IMR-90 (cell line): ENCODE measurements around the gene ZMIZ1.

ENCODE experiments used
- CTCF ChIP-seq: conservative IDR thresholded peaks from 2 replicates; pipeline ENCODE4 v1.5.1; 2012; ENCODE audit warnings: mild to moderate bottlenecking, low read depth, low read length, improper control_type of control experiment
- FOS ChIP-seq: fragments of 150-350 bp; IDR thresholded peaks from 2 replicates; pipeline ENCODE4 v1.6.1; 2016; ENCODE audit warnings: low read depth, low read length
- MAFK ChIP-seq: IDR thresholded peaks from 2 replicates; pipeline ENCODE4 v1.6.1; 2012; ENCODE audit warnings: low read depth, low read length, improper control_type of control experiment
- MXI1 ChIP-seq: IDR thresholded peaks from 2 replicates; pipeline ENCODE4 v1.6.1; 2012; ENCODE audit warnings: low read depth, mild to moderate bottlenecking, low read length, moderate library complexity, borderline replicate concordance
- NFE2L2 ChIP-seq: fragments of 150-350 bp; IDR thresholded peaks from 2 replicates; pipeline ENCODE4 v1.6.1; 2016; ENCODE audit warnings: low read depth, mild to moderate bottlenecking, low read length
- POLR2A ChIP-seq: IDR thresholded peaks from 2 replicates; pipeline ENCODE4 v1.6.1; 2012; ENCODE audit warnings: mild to moderate bottlenecking, low read depth, low read length
- RAD21 ChIP-seq: IDR thresholded peaks from 2 replicates; pipeline ENCODE4 v1.6.1; 2012; ENCODE audit warnings: low read length, improper control_type of control experiment
- RCOR1 ChIP-seq: IDR thresholded peaks from 2 replicates; pipeline ENCODE4 v1.6.1; 2012; ENCODE audit warnings: mild to moderate bottlenecking, low read length, improper control_type of control experiment; ENCODE audit not compliant: insufficient replicate concordance
- SMC3 ChIP-seq: fragments of 150-350 bp; IDR thresholded peaks from 2 replicates; pipeline ENCODE4 v1.6.1; 2016; ENCODE audit warnings: low read depth, mild to moderate bottlenecking, antibody characterized with exemption, low read length, moderate library complexity

- TF ChIP-seq CTCF, result no peak
- TF ChIP-seq FOS, result no peak
- no peak for TF ChIP-seq MXI1
- no peak for TF ChIP-seq MAFK
- no peak for TF ChIP-seq POLR2A
- TF ChIP-seq NFE2L2, result no peak
- TF ChIP-seq RAD21, result no peak; the same call in 1 of the 2 replicates
- no peak for TF ChIP-seq SMC3
- no peak for TF ChIP-seq RCOR1
Observed at GRCh38 chr10:79189853-79190435, 121.2 kb downstream of the ZMIZ1 start.
